ENCODE measurements around the gene NR2E1.

NR2E1 gene

GRCh38 chr6:108200631-108201030 lies 34.8 kb downstream of the NR2E1 start:
- TF ChIP-seq POLR2AphosphoS5 (IDR thresholded peaks at IDR 0.05; ENCODE audit: borderline replicate concordance, low read depth, low read length) (no peak), FOXP2 (optimal IDR thresholded peaks at IDR 0.05; ENCODE audit: control extremely low read depth, extremely low read length, insufficient read depth) (no peak), EZH2 (IDR thresholded peaks at IDR 0.05) (no peak)
- no peak for DNase-seq (ENCODE audit: low read depth, low spot score)
- Histone ChIP-seq H3K9me3 (ENCODE audit: low read depth, low read length) (no peaks in the 10 kb centered on the region), H3K27ac (no peak overlapping the region), H3K9ac (ENCODE audit: insufficient read length) (no peak overlapping the region), H3K36me3 (ENCODE audit: insufficient read depth, low read length) (peaks cover 8% of the 10 kb centered on the region; the same call in 1 of the 2 replicates), H3K4me3 (no peak overlapping the region)

DNA sequence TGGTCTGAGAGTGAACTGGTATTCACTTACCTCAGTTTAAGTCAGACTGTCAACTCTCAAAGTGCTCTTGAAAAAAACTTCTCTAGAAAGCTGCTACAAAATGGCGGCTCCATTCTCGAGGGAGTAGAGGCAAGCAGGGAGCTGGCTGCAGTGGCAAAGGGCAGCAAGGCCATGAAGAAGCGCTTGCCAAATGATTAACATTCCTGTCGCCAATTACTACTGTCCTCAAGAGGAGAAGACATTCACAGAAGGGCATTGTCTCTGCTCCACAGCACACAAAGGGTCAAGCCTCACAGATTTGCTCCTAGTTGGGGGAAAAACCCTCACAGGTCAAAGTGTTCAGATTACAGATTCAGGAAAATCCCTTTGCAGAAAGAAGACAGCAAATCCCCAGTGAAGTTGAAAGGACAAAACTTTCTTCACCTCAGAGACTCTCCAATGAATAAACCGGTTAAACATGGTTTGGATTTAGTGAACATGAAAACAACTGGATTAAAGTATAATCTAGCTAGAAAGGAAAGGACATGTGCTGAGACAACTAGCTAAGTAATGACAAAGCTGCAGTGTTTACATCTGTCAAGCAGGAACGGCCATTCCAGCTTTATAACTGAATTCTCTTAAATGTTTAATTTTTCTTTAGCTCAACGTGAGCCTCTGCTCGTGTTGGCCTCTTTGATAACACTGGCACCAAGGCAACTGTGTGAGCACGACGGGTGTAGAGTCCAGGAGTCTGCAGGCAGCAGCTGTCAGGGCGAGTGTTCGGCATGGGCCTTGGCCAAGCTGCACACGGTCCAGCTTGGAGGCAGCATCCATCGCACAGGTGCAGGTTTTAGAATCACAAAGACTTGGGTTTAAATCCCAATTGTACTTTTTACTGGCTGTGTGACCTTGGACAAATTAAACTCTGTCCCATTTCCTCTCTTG lies 37.6 kb downstream of the NR2E1 start:
- Histone ChIP-seq H3K4me3 (no peak overlapping the region), H3K27ac (no peak overlapping the region), H3K9ac (ENCODE audit: insufficient read length) (no peak overlapping the region), H3K36me3 (ENCODE audit: insufficient read depth, low read length) (peaks cover 8% of the 10 kb centered on the region; the same call in 1 of the 2 replicates), H3K9me3 (ENCODE audit: low read depth, low read length) (no peaks in the 10 kb centered on the region)
- TF ChIP-seq FOXP2 (optimal IDR thresholded peaks at IDR 0.05; ENCODE audit: control extremely low read depth, extremely low read length, insufficient read depth): no peak
- TF ChIP-seq POLR2AphosphoS5 (IDR thresholded peaks at IDR 0.05; ENCODE audit: borderline replicate concordance, low read depth, low read length): no peak
- no peak for TF ChIP-seq EZH2 (IDR thresholded peaks at IDR 0.05)
- no peak for DNase-seq (ENCODE audit: low read depth, low spot score)

DNA sequence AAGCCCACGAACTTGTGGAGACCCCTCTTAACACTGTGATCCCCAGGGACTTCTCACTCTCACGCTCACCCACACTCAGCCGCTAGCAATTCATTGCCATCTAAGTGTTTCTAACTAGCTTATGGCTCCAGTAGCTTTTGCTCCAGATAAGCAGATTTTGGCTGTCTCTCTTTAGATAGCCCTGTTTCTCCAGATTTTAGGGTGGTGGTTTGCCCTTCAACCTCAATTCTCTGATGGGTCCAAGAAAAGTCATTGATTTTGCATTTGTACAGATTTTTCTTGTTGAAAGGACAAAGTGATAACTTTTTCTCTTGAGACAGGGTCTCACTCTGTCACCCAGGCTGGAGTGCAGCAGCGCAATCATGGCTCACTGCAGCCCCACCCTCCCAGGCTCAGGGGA lies 41.2 kb downstream of the NR2E1 start:
- H3K9ac ChIP-seq (ENCODE audit: insufficient read length): no peak overlapping the region
- peaks cover 25% of the 10 kb centered on the region for H3K36me3 ChIP-seq (ENCODE audit: insufficient read depth, low read length)
- no peak overlapping the region for H3K27ac ChIP-seq
- TF ChIP-seq EZH2 (IDR thresholded peaks at IDR 0.05) (no peak), POLR2AphosphoS5 (IDR thresholded peaks at IDR 0.05; ENCODE audit: borderline replicate concordance, low read depth, low read length) (no peak), FOXP2 (optimal IDR thresholded peaks at IDR 0.05; ENCODE audit: control extremely low read depth, extremely low read length, insufficient read depth) (no peak)
- no peak overlapping the region for H3K4me3 ChIP-seq
- no peak for DNase-seq (ENCODE audit: low read depth, low spot score)
- H3K9me3 ChIP-seq (ENCODE audit: low read depth, low read length): no peaks in the 10 kb centered on the region

DNA sequence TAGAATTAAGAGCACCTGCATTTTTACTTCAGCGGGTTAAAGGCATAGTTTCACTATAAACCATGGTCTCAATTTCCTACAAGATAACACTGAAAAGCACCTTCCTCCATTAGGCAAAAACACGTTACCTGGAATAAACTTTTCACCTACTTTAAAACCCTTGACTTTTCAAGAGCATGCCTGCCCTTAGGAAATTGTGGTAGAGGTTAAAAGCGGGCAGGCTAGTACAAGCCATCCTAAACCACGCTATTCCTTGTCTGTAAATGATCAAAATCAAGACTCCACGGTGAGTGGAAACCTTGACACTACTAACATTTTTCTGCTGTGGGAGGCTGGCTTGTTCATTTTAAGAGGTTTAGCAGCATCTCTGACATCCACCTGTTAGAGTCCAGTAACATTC lies 43.9 kb downstream of the NR2E1 start:
- H3K36me3 ChIP-seq (ENCODE audit: insufficient read depth, low read length): peaks cover 28% of the 10 kb centered on the region
- no peak overlapping the region for H3K27ac ChIP-seq
- H3K9me3 ChIP-seq (ENCODE audit: low read depth, low read length): no peaks in the 10 kb centered on the region
- H3K4me3 ChIP-seq: no peak overlapping the region
- no peak for DNase-seq (ENCODE audit: low read depth, low spot score)
- H3K9ac ChIP-seq (ENCODE audit: insufficient read length): no peak overlapping the region
- TF ChIP-seq EZH2 (IDR thresholded peaks at IDR 0.05) (no peak), POLR2AphosphoS5 (IDR thresholded peaks at IDR 0.05; ENCODE audit: borderline replicate concordance, low read depth, low read length) (no peak), FOXP2 (optimal IDR thresholded peaks at IDR 0.05; ENCODE audit: control extremely low read depth, extremely low read length, insufficient read depth) (no peak)

DNA sequence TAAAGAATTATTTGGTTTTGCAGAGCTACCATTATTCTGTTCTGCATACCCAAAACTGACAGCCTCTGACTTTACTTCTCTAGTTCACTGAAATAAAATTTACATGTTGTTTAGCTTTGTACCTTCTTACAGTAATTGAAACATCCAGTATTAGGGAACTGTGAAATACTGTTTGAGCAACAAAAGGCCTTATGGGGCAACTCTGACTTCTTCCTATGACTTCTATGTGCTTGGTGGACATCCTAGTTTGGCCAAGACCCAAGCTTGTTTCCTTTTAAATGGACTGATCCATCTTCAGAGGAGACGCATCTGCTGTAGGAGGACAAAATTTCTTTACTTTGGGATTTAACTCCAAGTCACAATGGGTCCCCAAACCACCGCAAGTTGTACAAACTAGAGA lies 44.7 kb downstream of the NR2E1 start:
- Histone ChIP-seq H3K4me3 (no peak overlapping the region), H3K9ac (ENCODE audit: insufficient read length) (no peak overlapping the region), H3K27ac (no peak overlapping the region), H3K9me3 (ENCODE audit: low read depth, low read length) (no peaks in the 10 kb centered on the region), H3K36me3 (ENCODE audit: insufficient read depth, low read length) (peaks cover 32% of the 10 kb centered on the region)
- TF ChIP-seq EZH2 (IDR thresholded peaks at IDR 0.05) (no peak), FOXP2 (optimal IDR thresholded peaks at IDR 0.05; ENCODE audit: control extremely low read depth, extremely low read length, insufficient read depth) (no peak), POLR2AphosphoS5 (IDR thresholded peaks at IDR 0.05; ENCODE audit: borderline replicate concordance, low read depth, low read length) (no peak)
- no peak for DNase-seq (ENCODE audit: low read depth, low spot score)

- Histone ChIP-seq H3K4me3 (no peak overlapping the region), H3K27ac (no peak overlapping the region), H3K9me3 (ENCODE audit: low read depth, low read length) (no peaks in the 10 kb centered on the region), H3K36me3 (ENCODE audit: insufficient read depth, low read length) (peaks cover 39% of the 10 kb centered on the region), H3K9ac (ENCODE audit: insufficient read length) (no peak overlapping the region)
- DNase-seq (ENCODE audit: low read depth, low spot score): no peak
- no peak for TF ChIP-seq FOXP2 (optimal IDR thresholded peaks at IDR 0.05; ENCODE audit: control extremely low read depth, extremely low read length, insufficient read depth)
- no peak for TF ChIP-seq EZH2 (IDR thresholded peaks at IDR 0.05)
- no peak for TF ChIP-seq POLR2AphosphoS5 (IDR thresholded peaks at IDR 0.05; ENCODE audit: borderline replicate concordance, low read depth, low read length)
Measured at GRCh38 chr6:108211671-108212070, 45.8 kb downstream of the NR2E1 start.

GRCh38 chr6:108222064-108222463 lies 56.2 kb downstream of the NR2E1 start:
- Histone ChIP-seq H3K27ac (peak overlapping the region; percentile 42; the same call in 1 of the 2 replicates), H3K9ac (ENCODE audit: insufficient read length) (no peak overlapping the region), H3K9me3 (ENCODE audit: low read depth, low read length) (no peaks in the 10 kb centered on the region), H3K36me3 (ENCODE audit: insufficient read depth, low read length) (peaks cover 49% of the 10 kb centered on the region), H3K4me3 (no peak overlapping the region)
- DNase-seq (ENCODE audit: low read depth, low spot score): no peak
- TF ChIP-seq POLR2AphosphoS5 (IDR thresholded peaks at IDR 0.05; ENCODE audit: borderline replicate concordance, low read depth, low read length) (no peak), EZH2 (IDR thresholded peaks at IDR 0.05) (no peak), FOXP2 (optimal IDR thresholded peaks at IDR 0.05; ENCODE audit: control extremely low read depth, extremely low read length, insufficient read depth) (no peak)

DNA sequence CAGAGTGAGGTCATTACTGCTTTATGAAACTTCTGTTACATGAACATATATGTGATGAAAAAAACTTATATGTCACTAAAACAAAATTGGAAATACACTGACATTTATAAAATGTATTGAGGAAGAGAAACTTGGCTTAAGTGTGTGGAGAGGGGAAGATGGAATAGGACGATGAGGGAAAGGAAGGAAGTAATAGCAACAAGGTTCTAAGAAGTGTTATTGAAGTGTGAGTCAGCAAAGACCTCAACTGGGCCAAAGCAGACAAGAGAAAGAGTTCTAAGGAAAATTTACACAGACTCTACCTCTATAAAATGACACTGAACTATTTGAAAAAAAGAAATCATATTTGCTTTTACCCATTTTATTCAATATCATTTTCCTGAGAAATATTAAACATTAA lies 56.7 kb downstream of the NR2E1 start:
- no peak overlapping the region for H3K9ac ChIP-seq (ENCODE audit: insufficient read length)
- no peaks in the 10 kb centered on the region for H3K9me3 ChIP-seq (ENCODE audit: low read depth, low read length)
- H3K27ac ChIP-seq: peak overlapping the region; percentile 42
- TF ChIP-seq EZH2 (IDR thresholded peaks at IDR 0.05) (no peak), FOXP2 (optimal IDR thresholded peaks at IDR 0.05; ENCODE audit: control extremely low read depth, extremely low read length, insufficient read depth) (no peak), POLR2AphosphoS5 (IDR thresholded peaks at IDR 0.05; ENCODE audit: borderline replicate concordance, low read depth, low read length) (no peak)
- DNase-seq (ENCODE audit: low read depth, low spot score): no peak
- no peak overlapping the region for H3K4me3 ChIP-seq
- H3K36me3 ChIP-seq (ENCODE audit: insufficient read depth, low read length): peaks cover 46% of the 10 kb centered on the region

Measured in SK-N-MC (cell line).